HG02759 (cell line): Measurements from ENCODE around the gene GP2.
"Not testable (repeated sequence)": the region's sequence is repeated elsewhere in the genome, so short reads cannot be mapped to it uniquely, and the experiment has no call there.

Experiments used
- ATAC-seq: cut with Tn5 transposase; IDR thresholded peaks from one replicate; pipeline ENCODE4 v1.9.1; 2021; ENCODE audit warnings: mild to moderate bottlenecking, moderate library complexity; ENCODE audit not compliant: unreplicated experiment

GP2 gene

GRCh38 chr16:20326321-20326720, 992 bp downstream of the GP2 start:
- ATAC-seq, result no peak

GRCh38 chr16:20325005-20325404, 2.3 kb downstream of the GP2 start:
- ATAC-seq, result no peak

- ATAC-seq, result no peak
Observed at GRCh38 chr16:20323591-20324117, 3.7 kb downstream of the GP2 start.

- no peak for ATAC-seq
Observed at GRCh38 chr16:20322696-20323095, 4.6 kb downstream of the GP2 start.

GRCh38 chr16:20321671-20322070, 5.6 kb downstream of the GP2 start:
- ATAC-seq, result no peak

- ATAC-seq, result not testable (repeated sequence)
Observed at GRCh38 chr16:20321051-20321450, 6.3 kb downstream of the GP2 start.

- no peak for ATAC-seq
Observed at GRCh38 chr16:20320592-20320991, 6.7 kb downstream of the GP2 start.

- no peak for ATAC-seq
Observed at GRCh38 chr16:20320178-20320577, 7.1 kb downstream of the GP2 start.

- no peak for ATAC-seq
Observed at GRCh38 chr16:20319406-20319805, 7.9 kb downstream of the GP2 start.

GRCh38 chr16:20318437-20318836, 8.9 kb downstream of the GP2 start:
- ATAC-seq, result no peak

GRCh38 chr16:20318006-20318405, 9.3 kb downstream of the GP2 start:
- no peak for ATAC-seq

GRCh38 chr16:20317117-20317516, 10.2 kb downstream of the GP2 start:
- no peak for ATAC-seq

GRCh38 chr16:20316715-20317114, 10.6 kb downstream of the GP2 start:
- ATAC-seq, result no peak

- no peak for ATAC-seq
Observed at GRCh38 chr16:20315764-20316163, 11.5 kb downstream of the GP2 start.

GRCh38 chr16:20314575-20314974, 12.7 kb downstream of the GP2 start:
- no peak for ATAC-seq

GRCh38 chr16:20313741-20314140, 13.6 kb downstream of the GP2 start:
- no peak for ATAC-seq

- not testable (repeated sequence) for ATAC-seq
Observed at GRCh38 chr16:20312536-20313095, 14.7 kb downstream of the GP2 start.

GRCh38 chr16:20311548-20311947, 15.8 kb downstream of the GP2 start:
- no peak for ATAC-seq

- ATAC-seq, result no peak
Observed at GRCh38 chr16:20310421-20311395, 16.6 kb downstream of the GP2 start.

GRCh38 chr16:20309786-20310185, 17.5 kb downstream of the GP2 start:
- no peak for ATAC-seq

GRCh38 chr16:20308801-20309590, 18.3 kb downstream of the GP2 start:
- ATAC-seq, result no peak
